ENCODE results near the gene CCDC150. TPM values are rescaled to one million over a fixed set of nuclear protein-coding genes. Genes with fewer than 3 reads are reported as not detected.

The CCDC150 gene
- total and polyA plus RNA-seq, 2 of the 8 experiments (the other 6 are each of a cell fraction or from before 2014, with no cell fraction given), result 8.3 to 31.9 TPM

DNA sequence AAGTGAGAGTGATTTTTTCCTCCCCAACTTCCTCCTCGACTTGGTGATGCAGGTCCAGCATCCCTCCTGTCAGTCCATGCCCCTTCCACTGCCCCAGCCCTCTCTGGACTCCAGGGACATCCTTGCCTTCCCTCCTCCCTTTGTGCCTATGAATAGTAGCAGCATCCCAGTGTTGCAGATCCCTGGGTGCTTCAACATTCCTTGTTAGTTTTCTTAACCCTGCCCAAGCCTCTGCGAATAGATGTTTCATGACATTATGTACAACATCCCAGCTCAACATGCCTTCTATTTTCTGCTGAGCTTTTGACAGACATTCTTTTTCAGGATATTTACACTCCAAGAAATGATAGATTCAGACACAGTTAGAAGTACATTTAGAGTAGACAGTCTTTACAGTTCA is 35.3 kb upstream of the CCDC150 start (continued):
- no peak for TF ChIP-seq CHD7 (IDR thresholded peaks at IDR 0.05; ENCODE audit: insufficient replicate concordance, low read length)
- no peak for TF ChIP-seq CBX8 (IDR thresholded peaks at IDR 0.05; ENCODE audit: borderline replicate concordance, low read depth, low read length)
- TF ChIP-seq RFX5 (IDR thresholded peaks at IDR 0.05; ENCODE audit: borderline replicate concordance, low read depth, low read length), result no peak
- no peak for TF ChIP-seq JUND (IDR thresholded peaks at IDR 0.05; ENCODE audit: low read length)
